Measurements from ENCODE around the gene MED8.

- no peak for TF ChIP-seq CTCF (IDR thresholded peaks at IDR 0.05 in 2 of 3, conservative IDR thresholded peaks at IDR 0.05 in 1 of 3; ENCODE audit: insufficient read depth in 2 of 3, low read depth in 1 of 3, low read length in 3 of 3)
- no peak for TF ChIP-seq CGGBP1 (CRISPR knock-in tag; IDR thresholded peaks at IDR 0.05)
- TF ChIP-seq ATF3 (IDR thresholded peaks at IDR 0.05), result no peak
- TF ChIP-seq ATF3 (CRISPR knock-in tag; conservative IDR thresholded peaks at IDR 0.05), result no peak
- TF ChIP-seq MEIS2 (IDR thresholded peaks at IDR 0.05; ENCODE audit: partially characterized antibody), result no peak
- TF ChIP-seq RAD21 (CRISPR knock-in tag; conservative IDR thresholded peaks at IDR 0.05 in 1 of 2, IDR thresholded peaks at IDR 0.05 in 1 of 2), result no peak
- no peak for TF ChIP-seq TRIM28 (IDR thresholded peaks at IDR 0.05)
- no peak for TF ChIP-seq SNAPC5 (CRISPR knock-in tag; IDR thresholded peaks at IDR 0.05)
- TF ChIP-seq POLR2AphosphoS5 (IDR thresholded peaks at IDR 0.05; ENCODE audit: control insufficient read depth, insufficient read depth, low read depth, low read length), result no peak
- no peak for TF ChIP-seq PHTF2 (CRISPR knock-in tag; IDR thresholded peaks at IDR 0.05)
- no peak for TF ChIP-seq NFE2L1 (tag; IDR thresholded peaks at IDR 0.05; ENCODE audit: borderline replicate concordance, low read depth)
These were observed 23.9 kb downstream of the MED8 start for GRCh38 chr1:43365678-43366077.
